K562 (cell line): Measurements from ENCODE around the gene ANKRD13B. TPM values are rescaled to one million over a fixed set of nuclear protein-coding genes. Genes with fewer than 3 reads are reported as not detected.

ENCODE experiments used
- BRCA1 ChIP-seq, 2 experiments: fragments of 450-650 bp in 1 of 2; sonication (generic) in 1 of 2; formaldehyde crosslinking in 1 of 2; IDR thresholded peaks; 2 replicates each; pipeline versions ENCODE4 v1.5.0 to v1.6.1; 2017 to 2020; ENCODE audit warnings: mild to moderate bottlenecking in 1 of 2, missing genetic modification reagents in 1 of 2
- CBFA2T3 ChIP-seq: fragments of 450-650 bp; IDR thresholded peaks from 2 replicates; pipeline ENCODE4 v1.6.1; 2017
- COPS2 ChIP-seq: fragments of 450-650 bp; conservative IDR thresholded peaks from 2 replicates; pipeline ENCODE4 v1.6.1; 2016; ENCODE audit warnings: mild to moderate bottlenecking, moderate library complexity
- EP300 ChIP-seq: IDR thresholded peaks from 2 replicates; pipeline ENCODE4 v1.6.1; 2012; ENCODE audit warnings: low read length, improper control_type of control experiment
- FOXJ3 ChIP-seq: sonication (generic); formaldehyde crosslinking; IDR thresholded peaks from 2 replicates; pipeline ENCODE4 v1.4.0; 2020; ENCODE audit warnings: mild to moderate bottlenecking, missing genetic modification reagents
- HDAC2 ChIP-seq: fragments of 450-650 bp; IDR thresholded peaks from 2 replicates; pipeline ENCODE4 v1.6.1; 2016; ENCODE audit warnings: mild to moderate bottlenecking
- HDAC3 ChIP-seq: fragments of 450-650 bp; IDR thresholded peaks from 2 replicates; pipeline ENCODE4 v1.6.1; 2018; ENCODE audit warnings: borderline replicate concordance, mild to moderate bottlenecking, moderate library complexity; ENCODE audit not compliant: partially characterized antibody
- ILF3 ChIP-seq: fragments of 450-650 bp; IDR thresholded peaks from 2 replicates; pipeline ENCODE4 v1.6.1; 2018; ENCODE audit warnings: antibody characterized with exemption, mild to moderate bottlenecking, moderate library complexity, borderline replicate concordance
- MAFF ChIP-seq: IDR thresholded peaks from 2 replicates; pipeline ENCODE4 v1.6.1; 2012; ENCODE audit warnings: low read length, improper control_type of control experiment
- NR2C1 ChIP-seq, 2 experiments: fragments of 450-650 bp; IDR thresholded peaks; 2 replicates each; pipeline ENCODE4 v1.6.1; 2017; ENCODE audit warnings: mild to moderate bottlenecking in 2 of 2, antibody characterized with exemption in 1 of 2, inconsistent platforms in 1 of 2, missing compliant biosample characterization in 1 of 2, missing genetic modification characterization in 1 of 2
- NR3C1 ChIP-seq: sonication (generic); formaldehyde crosslinking; IDR thresholded peaks from 2 replicates; pipeline ENCODE4 v1.8.1; 2022; ENCODE audit warnings: missing genetic modification reagents
- RAD51 ChIP-seq: fragments of 450-650 bp; IDR thresholded peaks from 2 replicates; pipeline ENCODE4 v1.7.1; 2016; ENCODE audit warnings: low read depth, mild to moderate bottlenecking, borderline replicate concordance
- RUNX1 ChIP-seq: sonication (generic); IDR thresholded peaks from 2 replicates; pipeline ENCODE4 v1.6.1; 2016; ENCODE audit warnings: antibody characterized with exemption, low read depth
- STAT5B ChIP-seq: fragments of 250-450 bp; sonication (Bioruptor Pico); IDR thresholded peaks from 2 replicates; pipeline ENCODE4 v1.8.0; 2021; ENCODE audit warnings: mild to moderate bottlenecking, inconsistent platforms
- TCF7 ChIP-seq: sonication (generic); IDR thresholded peaks from 2 replicates; pipeline ENCODE4 v1.6.1; 2016; ENCODE audit warnings: antibody characterized with exemption, borderline replicate concordance
- XRCC5 ChIP-seq: fragments of 200-400 bp; formaldehyde crosslinking; IDR thresholded peaks from 2 replicates; pipeline ENCODE4 v1.6.1; 2017; ENCODE audit warnings: low read depth, mild to moderate bottlenecking, low read length
- ZC3H11A ChIP-seq: IDR thresholded peaks from 2 replicates; pipeline ENCODE4 v1.6.1; 2012; ENCODE audit warnings: low read depth, low read length, improper control_type of control experiment
- ZNF121 ChIP-seq: sonication (generic); formaldehyde crosslinking; conservative IDR thresholded peaks from 2 replicates; pipeline ENCODE4 v1.8.0; 2022; ENCODE audit warnings: missing genetic modification reagents
- ZNF146 ChIP-seq: IDR thresholded peaks from one replicate; pipeline ENCODE4 v1.6.1; 2018; ENCODE audit warnings: missing compliant biosample characterization; ENCODE audit not compliant: unreplicated experiment
- ZNF212 ChIP-seq: fragments of 450-650 bp; formaldehyde crosslinking; IDR thresholded peaks from 2 replicates; pipeline ENCODE4 v1.4.0; 2020; ENCODE audit warnings: mild to moderate bottlenecking
- ZNF354B ChIP-seq: fragments of 250-450 bp; sonication (Bioruptor Pico); IDR thresholded peaks from 2 replicates; pipeline ENCODE4 v1.4.0; 2020
- polyA plus RNA-seq, 8 experiments: library from polyadenylated mRNA; depleted of rRNA in 4 of 8; stranded (reverse) in 5 of 8; unstranded in 3 of 8; fragments of >200 nt; fragmentation: Nextera tagmentation in 2 of 8; fragmentation: Illumina TruSeq in 1 of 8; extraction: Ambion mirVana in 2 of 8; extraction: Trizol in 1 of 8; gene quantifications; 2 replicates each; pipeline versions ENCODE4 v1.2.1 to v1.2.3, GENCODE V29; 2011 to 2014; ENCODE audit warnings: inconsistent platforms in 1 of 8, missing spikeins in 1 of 8
- total RNA-seq, 7 experiments: library from RNA; depleted of rRNA in 6 of 7; stranded (reverse); fragments of >200 nt in 6 of 7; fragmentation: Illumina TruSeq in 2 of 7; extraction: Trizol in 2 of 7; gene quantifications; 2 replicates each; pipeline versions ENCODE4 v1.2.1 to v1.2.3, GENCODE V29; 2011 to 2021; ENCODE audit warnings: low replicate concordance in 1 of 7
- TF ChIP-seq, protein P1 (sequence below): conservative IDR thresholded peaks from 2 replicates; pipeline ENCODE4 v1.6.1; 2011; ENCODE audit warnings: low read depth, mild to moderate bottlenecking, low read length; ENCODE audit not compliant: control insufficient read depth
- TF ChIP-seq, protein P2 (sequence below): fragments of 250-450 bp; sonication (Bioruptor Pico); IDR thresholded peaks from 2 replicates; pipeline ENCODE4 v1.8.0; 2021; ENCODE audit warnings: mild to moderate bottlenecking, moderate library complexity
- TF ChIP-seq, protein P3 (sequence below): fragments of 450-650 bp; IDR thresholded peaks from 2 replicates; pipeline ENCODE4 v1.6.1; 2018; ENCODE audit not compliant: partially characterized antibody

ANKRD13B gene
- total and polyA plus RNA-seq, 9 of the 15 experiments (the other 6 are each of a cell fraction or from before 2014, with no cell fraction given) = 0.15 to 28.1 (median 4.6) TPM

DNA sequence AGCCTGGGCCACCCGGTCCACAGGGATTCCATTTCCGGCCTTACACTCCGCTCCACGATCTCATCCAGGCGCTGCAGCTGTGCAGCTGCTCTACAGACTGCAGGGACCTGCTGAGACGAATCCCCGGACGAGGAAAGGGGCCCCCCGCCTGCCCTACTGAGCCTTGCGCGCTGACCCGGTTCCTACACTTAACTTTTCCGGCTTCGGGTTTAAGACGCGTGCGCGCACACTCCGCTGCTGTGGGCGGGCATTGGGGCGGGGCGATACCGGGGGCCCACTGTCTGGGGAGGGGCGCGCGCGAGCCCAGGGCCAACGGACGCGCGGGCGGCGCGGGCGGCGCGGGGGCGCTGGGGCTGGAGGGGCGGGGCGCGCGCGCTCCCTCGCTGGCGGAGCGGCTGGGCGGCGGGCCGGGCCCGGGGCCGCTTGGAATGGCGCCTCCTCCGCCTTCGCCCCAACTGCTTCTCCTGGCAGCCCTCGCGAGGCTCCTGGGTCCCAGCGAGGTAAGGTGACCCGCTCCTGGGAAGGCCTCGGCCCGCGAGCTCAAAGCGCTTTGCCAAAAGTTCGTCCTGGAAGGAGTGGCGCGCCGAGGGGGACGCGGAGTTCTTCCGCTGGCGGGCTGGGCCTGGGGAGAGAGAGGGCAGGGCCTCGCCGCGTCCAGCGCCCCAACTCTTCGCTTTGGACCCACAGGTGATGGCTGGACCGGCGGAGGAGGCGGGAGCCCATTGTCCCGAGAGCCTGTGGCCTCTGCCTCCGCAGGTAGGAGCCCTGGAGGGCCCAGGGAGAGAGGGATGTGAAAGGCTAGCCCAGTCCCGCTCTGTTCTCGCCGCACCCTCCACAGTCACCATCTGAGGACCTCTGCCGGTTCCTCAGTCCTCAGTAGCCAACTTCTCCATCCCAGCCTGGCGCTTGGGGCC is 24.3 kb upstream of the ANKRD13B start, which contains the start of gene TP53I13 (continued):
- no peak for TF ChIP-seq MAFF
- TF ChIP-seq ZNF121 (CRISPR knock-in tag) = no peak
- no peak for TF ChIP-seq NR3C1 (CRISPR knock-in tag)
- TF ChIP-seq, protein P1, sequence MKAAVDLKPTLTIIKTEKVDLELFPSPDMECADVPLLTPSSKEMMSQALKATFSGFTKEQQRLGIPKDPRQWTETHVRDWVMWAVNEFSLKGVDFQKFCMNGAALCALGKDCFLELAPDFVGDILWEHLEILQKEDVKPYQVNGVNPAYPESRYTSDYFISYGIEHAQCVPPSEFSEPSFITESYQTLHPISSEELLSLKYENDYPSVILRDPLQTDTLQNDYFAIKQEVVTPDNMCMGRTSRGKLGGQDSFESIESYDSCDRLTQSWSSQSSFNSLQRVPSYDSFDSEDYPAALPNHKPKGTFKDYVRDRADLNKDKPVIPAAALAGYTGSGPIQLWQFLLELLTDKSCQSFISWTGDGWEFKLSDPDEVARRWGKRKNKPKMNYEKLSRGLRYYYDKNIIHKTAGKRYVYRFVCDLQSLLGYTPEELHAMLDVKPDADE = no peak
- TF ChIP-seq RAD51 = no peak
- TF ChIP-seq NR2C1 (IDR thresholded peaks at IDR 0.05) = no peak
- TF ChIP-seq NR2C1 (tag; IDR thresholded peaks at IDR 0.05) = no peak
- TF ChIP-seq XRCC5 = no peak
- no peak for TF ChIP-seq ILF3
- no peak for TF ChIP-seq FOXJ3 (CRISPR knock-in tag)
- no peak for TF ChIP-seq ZC3H11A
- TF ChIP-seq, protein P2, sequence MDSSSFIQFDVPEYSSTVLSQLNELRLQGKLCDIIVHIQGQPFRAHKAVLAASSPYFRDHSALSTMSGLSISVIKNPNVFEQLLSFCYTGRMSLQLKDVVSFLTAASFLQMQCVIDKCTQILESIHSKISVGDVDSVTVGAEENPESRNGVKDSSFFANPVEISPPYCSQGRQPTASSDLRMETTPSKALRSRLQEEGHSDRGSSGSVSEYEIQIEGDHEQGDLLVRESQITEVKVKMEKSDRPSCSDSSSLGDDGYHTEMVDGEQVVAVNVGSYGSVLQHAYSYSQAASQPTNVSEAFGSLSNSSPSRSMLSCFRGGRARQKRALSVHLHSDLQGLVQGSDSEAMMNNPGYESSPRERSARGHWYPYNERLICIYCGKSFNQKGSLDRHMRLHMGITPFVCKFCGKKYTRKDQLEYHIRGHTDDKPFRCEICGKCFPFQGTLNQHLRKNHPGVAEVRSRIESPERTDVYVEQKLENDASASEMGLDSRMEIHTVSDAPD = no peak
- TF ChIP-seq COPS2 = no peak
- no peak for TF ChIP-seq ZNF146
- TF ChIP-seq STAT5B (CRISPR knock-in tag) = no peak
- TF ChIP-seq, protein P3, sequence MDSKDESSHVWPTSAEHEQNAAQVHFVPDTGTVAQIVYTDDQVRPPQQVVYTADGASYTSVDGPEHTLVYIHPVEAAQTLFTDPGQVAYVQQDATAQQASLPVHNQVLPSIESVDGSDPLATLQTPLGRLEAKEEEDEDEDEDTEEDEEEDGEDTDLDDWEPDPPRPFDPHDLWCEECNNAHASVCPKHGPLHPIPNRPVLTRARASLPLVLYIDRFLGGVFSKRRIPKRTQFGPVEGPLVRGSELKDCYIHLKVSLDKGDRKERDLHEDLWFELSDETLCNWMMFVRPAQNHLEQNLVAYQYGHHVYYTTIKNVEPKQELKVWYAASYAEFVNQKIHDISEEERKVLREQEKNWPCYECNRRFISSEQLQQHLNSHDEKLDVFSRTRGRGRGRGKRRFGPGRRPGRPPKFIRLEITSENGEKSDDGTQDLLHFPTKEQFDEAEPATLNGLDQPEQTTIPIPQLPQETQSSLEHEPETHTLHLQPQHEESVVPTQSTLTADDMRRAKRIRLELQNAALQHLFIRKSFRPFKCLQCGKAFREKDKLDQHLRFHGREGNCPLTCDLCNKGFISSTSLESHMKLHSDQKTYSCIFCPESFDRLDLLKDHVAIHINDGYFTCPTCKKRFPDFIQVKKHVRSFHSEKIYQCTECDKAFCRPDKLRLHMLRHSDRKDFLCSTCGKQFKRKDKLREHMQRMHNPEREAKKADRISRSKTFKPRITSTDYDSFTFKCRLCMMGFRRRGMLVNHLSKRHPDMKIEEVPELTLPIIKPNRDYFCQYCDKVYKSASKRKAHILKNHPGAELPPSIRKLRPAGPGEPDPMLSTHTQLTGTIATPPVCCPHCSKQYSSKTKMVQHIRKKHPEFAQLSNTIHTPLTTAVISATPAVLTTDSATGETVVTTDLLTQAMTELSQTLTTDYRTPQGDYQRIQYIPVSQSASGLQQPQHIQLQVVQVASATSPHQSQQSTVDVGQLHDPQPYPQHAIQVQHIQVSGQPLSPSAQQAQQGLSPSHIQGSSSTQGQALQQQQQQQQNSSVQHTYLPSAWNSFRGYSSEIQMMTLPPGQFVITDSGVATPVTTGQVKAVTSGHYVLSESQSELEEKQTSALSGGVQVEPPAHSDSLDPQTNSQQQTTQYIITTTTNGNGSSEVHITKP = no peak
- no peak for TF ChIP-seq ZNF212
- TF ChIP-seq EP300 = no peak
- TF ChIP-seq HDAC2 = no peak
- TF ChIP-seq HDAC3 = no peak
- no peak for TF ChIP-seq BRCA1 (IDR thresholded peaks at IDR 0.05)
- TF ChIP-seq BRCA1 (CRISPR knock-in tag; IDR thresholded peaks at IDR 0.05) = no peak
- TF ChIP-seq ZNF354B (CRISPR knock-in tag) = no peak
- TF ChIP-seq RUNX1 = no peak
- no peak for TF ChIP-seq CBFA2T3
- no peak for TF ChIP-seq TCF7
